Loucy (cell line): ENCODE measurements around the gene SAE1.

Experiments
- H2AFZ ChIP-seq: fragments of 200-600 bp; sonication (generic); 2 replicates; pipeline ENCODE4 v1.6.0; 2016; ENCODE audit warnings: antibody characterized with exemption, mild to moderate bottlenecking, low read length, moderate library complexity
- H3F3A ChIP-seq: fragments of 200-600 bp; 2 replicates; pipeline ENCODE4 v1.6.0; 2016; ENCODE audit warnings: antibody characterized with exemption, low read depth, mild to moderate bottlenecking
- H3K27me3 ChIP-seq: fragments of 200-600 bp; sonication (generic); 2 replicates; pipeline ENCODE4 v1.6.1; 2014; ENCODE audit warnings: low read length, mild to moderate bottlenecking; ENCODE audit not compliant: insufficient read depth, poor library complexity, severe bottlenecking
- H3K36me3 ChIP-seq: fragments of 200-600 bp; sonication (generic); 2 replicates; pipeline ENCODE4 v1.6.1; 2016; ENCODE audit warnings: low read length; ENCODE audit not compliant: insufficient read depth
- H3K4me1 ChIP-seq: fragments of 200-600 bp; sonication (generic); 2 replicates; pipeline ENCODE4 v1.5.1; 2014; ENCODE audit warnings: low read length, mild to moderate bottlenecking; ENCODE audit not compliant: insufficient read depth, poor library complexity, severe bottlenecking
- H3K4me2 ChIP-seq: fragments of 200-600 bp; sonication (generic); 2 replicates; pipeline ENCODE4 v1.6.0; 2014; ENCODE audit warnings: antibody characterized with exemption, low read length, low read depth, mild to moderate bottlenecking; ENCODE audit not compliant: poor library complexity, severe bottlenecking
- H3K4me3 ChIP-seq: fragments of 200-600 bp; sonication (generic); 2 replicates; pipeline ENCODE4 v1.5.1; 2014; ENCODE audit warnings: low read length, mild to moderate bottlenecking, mixed read lengths; ENCODE audit not compliant: poor library complexity, severe bottlenecking
- H3K79me2 ChIP-seq: fragments of 200-600 bp; sonication (generic); 2 replicates; pipeline ENCODE4 v1.6.1; 2014; ENCODE audit warnings: low read length; ENCODE audit not compliant: insufficient read depth
- H3K9ac ChIP-seq: fragments of 200-600 bp; sonication (generic); 2 replicates; pipeline ENCODE4 v1.6.0; 2014; ENCODE audit warnings: mild to moderate bottlenecking, low read depth, low read length, moderate library complexity; ENCODE audit not compliant: poor library complexity, severe bottlenecking
- H3K9me2 ChIP-seq: fragments of 200-600 bp; sonication (generic); replicated peaks from 2 replicates; pipeline ENCODE4 v1.6.1; 2016; ENCODE audit warnings: low read depth, low read length, mixed read lengths
- H3K9me3 ChIP-seq: fragments of 200-600 bp; sonication (generic); 2 replicates; pipeline ENCODE4 v1.6.1; 2014; ENCODE audit warnings: mild to moderate bottlenecking, antibody characterized with exemption, low read length, low read depth; ENCODE audit not compliant: insufficient read depth
- H4K20me1 ChIP-seq: fragments of 200-600 bp; sonication (generic); 2 replicates; pipeline ENCODE4 v1.6.0; 2014; ENCODE audit warnings: antibody characterized with exemption, low read length, mild to moderate bottlenecking; ENCODE audit not compliant: insufficient read depth, poor library complexity, severe bottlenecking
- CTCF ChIP-seq: fragments of 200-600 bp; sonication (generic); conservative IDR thresholded peaks from 2 replicates; pipeline ENCODE4 v1.5.1; 2014; ENCODE audit warnings: mild to moderate bottlenecking, antibody characterized with exemption, low read length
- EZH2phosphoT487 ChIP-seq: fragments of 200-600 bp; IDR thresholded peaks from 2 replicates; pipeline ENCODE4 v1.6.1; 2018; ENCODE audit warnings: antibody characterized with exemption, mild to moderate bottlenecking, moderate library complexity, borderline replicate concordance

The SAE1 gene

DNA sequence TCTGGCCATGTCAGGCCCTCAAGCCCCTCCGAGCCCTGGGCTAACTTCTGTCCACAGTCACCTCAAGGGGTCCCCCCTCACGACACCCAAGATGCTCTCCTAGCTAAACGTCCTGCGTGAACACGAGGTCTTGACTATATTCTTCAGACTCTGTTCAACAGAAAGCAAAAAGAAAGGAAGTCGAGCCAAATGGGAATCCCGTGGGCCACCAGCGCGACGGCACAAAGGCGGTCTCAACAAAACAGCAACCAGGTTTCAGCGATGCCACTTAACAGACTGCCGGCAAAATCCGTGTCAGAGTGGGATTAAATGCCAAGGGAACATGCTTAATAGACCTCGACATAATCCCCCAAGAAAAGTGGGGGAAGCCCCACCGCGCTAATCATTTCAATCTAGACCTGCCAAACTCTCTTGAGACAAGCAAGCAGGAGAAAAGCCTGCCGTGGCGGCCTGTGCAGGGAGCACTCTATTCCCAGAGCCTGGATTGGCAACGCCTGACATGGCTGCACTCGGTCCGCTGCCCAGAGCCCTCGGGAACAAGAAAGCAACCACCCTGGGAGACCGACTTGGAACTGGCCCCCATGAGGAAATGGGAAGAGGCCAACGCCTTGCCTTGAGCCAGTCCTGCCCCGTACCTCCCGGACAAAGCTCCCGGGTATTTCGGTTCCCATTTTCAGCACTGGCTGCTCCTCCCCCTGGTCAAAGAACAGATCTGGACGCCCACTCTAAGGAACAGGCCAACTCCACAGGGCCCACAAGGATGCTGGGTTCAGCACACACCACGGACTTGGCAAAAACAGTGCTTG is 33.0 kb upstream of the SAE1 start:
- Histone ChIP-seq H4K20me1 (peaks cover 7% of the 10 kb centered on the region), H3K9ac (no peak overlapping the region), H3K4me3 (no peak overlapping the region), H3K27me3 (no peaks in the 10 kb centered on the region), H3F3A (peaks cover 5% of the 10 kb centered on the region; the same call in 1 of the 2 replicates), H3K36me3 (peaks cover 14% of the 10 kb centered on the region), H3K4me1 (peaks cover 29% of the 10 kb centered on the region), H2AFZ (no peak overlapping the region), H3K9me2 (no peaks in the 10 kb centered on the region), H3K79me2 (peaks cover 75% of the 10 kb centered on the region), H3K4me2 (no peak overlapping the region), H3K9me3 (no peaks in the 10 kb centered on the region)
- TF ChIP-seq EZH2phosphoT487 = no peak
- no peak for TF ChIP-seq CTCF

DNA sequence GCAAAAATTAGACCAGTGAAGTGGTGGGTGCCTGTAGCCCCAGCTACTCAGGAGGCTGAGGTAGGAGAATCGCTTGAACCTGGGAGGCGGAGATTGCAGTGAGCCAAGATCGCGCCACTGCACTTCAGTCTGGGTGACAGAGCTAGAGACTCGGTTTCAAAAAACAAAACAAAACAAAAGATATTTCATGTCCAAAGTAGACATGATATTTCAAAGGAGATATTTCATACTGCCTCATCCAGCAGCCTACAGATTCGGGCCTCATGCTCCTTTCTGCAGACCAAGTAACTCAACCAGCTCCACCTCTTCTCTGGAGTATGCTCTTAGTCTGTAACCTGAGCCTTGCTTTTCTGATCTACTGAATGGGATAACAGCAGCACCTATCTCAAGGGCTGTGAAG is 32.0 kb upstream of the SAE1 start:
- H3K4me3 ChIP-seq = no peak overlapping the region
- peaks cover 5% of the 10 kb centered on the region for H3K36me3 ChIP-seq
- no peak overlapping the region for H2AFZ ChIP-seq
- H3K4me2 ChIP-seq = no peak overlapping the region
- H3K9me3 ChIP-seq = no peaks in the 10 kb centered on the region
- H4K20me1 ChIP-seq = peaks cover 7% of the 10 kb centered on the region
- no peaks in the 10 kb centered on the region for H3K9me2 ChIP-seq
- TF ChIP-seq EZH2phosphoT487 (no peak), CTCF (no peak)
- H3F3A ChIP-seq = peaks cover 4% of the 10 kb centered on the region; the same call in 1 of the 2 replicates
- H3K4me1 ChIP-seq = peaks cover 25% of the 10 kb centered on the region
- H3K79me2 ChIP-seq = peaks cover 79% of the 10 kb centered on the region
- H3K9ac ChIP-seq = no peak overlapping the region
- no peaks in the 10 kb centered on the region for H3K27me3 ChIP-seq

GRCh38 chr19:47099576-47100050 is 31.0 kb upstream of the SAE1 start:
- Histone ChIP-seq H3K9me3 (no peaks in the 10 kb centered on the region), H3K9me2 (no peaks in the 10 kb centered on the region), H3K4me1 (peaks cover 15% of the 10 kb centered on the region), H3F3A (no peaks in the 10 kb centered on the region), H3K27me3 (no peaks in the 10 kb centered on the region), H3K36me3 (no peaks in the 10 kb centered on the region), H4K20me1 (peaks cover 7% of the 10 kb centered on the region), H3K4me3 (no peak overlapping the region), H3K9ac (no peak overlapping the region), H2AFZ (no peak overlapping the region), H3K79me2 (peaks cover 78% of the 10 kb centered on the region), H3K4me2 (no peak overlapping the region)
- no peak; the same call in 1 of the 2 replicates for TF ChIP-seq CTCF
- TF ChIP-seq EZH2phosphoT487 = no peak
